Keratinocyte (primary cell): ENCODE measurements around the gene ANXA4. TPM values are rescaled to one million over a fixed set of nuclear protein-coding genes. Genes with fewer than 3 reads are reported as not detected.

Experiments
- DNase-seq: peaks from one replicate; pipeline ENCODE4 v3.0.0-alpha.2; 2011; ENCODE audit warnings: low read depth, missing footprints, low spot score
- FAIRE-seq: peaks from 2 replicates; lab custom pipeline; 2011; peaks lifted over from hg19 to GRCh38; lab: Jason Lieb, UNC
- H2AFZ ChIP-seq: 2 replicates; pipeline ENCODE4 v1.6.0; 2012; ENCODE audit warnings: low read length, control low read depth, inconsistent platforms; ENCODE audit not compliant: control insufficient read depth
- H3K27ac ChIP-seq: 2 replicates; pipeline ENCODE4 v1.5.1; 2011; ENCODE audit warnings: low read length; ENCODE audit not compliant: control insufficient read depth, insufficient read depth
- H3K27me3 ChIP-seq: 3 replicates; pipeline ENCODE4 v1.6.0; 2011; ENCODE audit warnings: low read length; ENCODE audit not compliant: control insufficient read depth, insufficient read depth; ENCODE audit errors: extremely low read depth
- H3K36me3 ChIP-seq, 2 experiments: 2 replicates in 1 of 2; 3 replicates in 1 of 2; pipeline ENCODE4 v1.5.1; 2011; ENCODE audit warnings: low read length in 2 of 2, mild to moderate bottlenecking in 1 of 2; ENCODE audit not compliant: control insufficient read depth in 2 of 2, insufficient read depth in 2 of 2; ENCODE audit errors: extremely low read depth in 1 of 2
- H3K4me1 ChIP-seq: 3 replicates; pipeline ENCODE4 v1.5.1; 2011; ENCODE audit warnings: low read length; ENCODE audit not compliant: control insufficient read depth, insufficient read depth; ENCODE audit errors: extremely low read depth
- H3K4me2 ChIP-seq: 3 replicates; pipeline ENCODE4 v1.6.0; 2011; ENCODE audit warnings: low read depth, low read length; ENCODE audit not compliant: control insufficient read depth, insufficient read depth; ENCODE audit errors: extremely low read depth
- H3K4me3 ChIP-seq, 3 experiments: fragments of 200-600 bp in 1 of 3; sonication (generic) in 1 of 3; 2 replicates in 2 of 3; 3 replicates in 1 of 3; pipeline ENCODE4 v1.5.1; 2011 to 2016; ENCODE audit warnings: low read length in 3 of 3, mild to moderate bottlenecking in 3 of 3, control low read depth in 2 of 3, inconsistent platforms in 1 of 3, low read depth in 1 of 3, mixed read lengths in 1 of 3, mixed run types in 1 of 3, moderate library complexity in 1 of 3; ENCODE audit not compliant: control insufficient read depth in 2 of 3, insufficient read depth in 2 of 3; ENCODE audit errors: extremely low read depth in 1 of 3
- H3K79me2 ChIP-seq: 2 replicates; pipeline ENCODE4 v1.6.0; 2012; ENCODE audit warnings: low read length; ENCODE audit not compliant: control insufficient read depth, insufficient read depth
- H3K9ac ChIP-seq: 3 replicates; pipeline ENCODE4 v1.6.0; 2011; ENCODE audit warnings: low read length; ENCODE audit not compliant: control insufficient read depth, insufficient read depth; ENCODE audit errors: extremely low read depth
- H3K9me1 ChIP-seq: 3 replicates; pipeline ENCODE4 v1.6.0; 2011; ENCODE audit warnings: low read length; ENCODE audit not compliant: control insufficient read depth, insufficient read depth; ENCODE audit errors: extremely low read depth
- H3K9me3 ChIP-seq: 2 replicates; pipeline ENCODE4 v1.5.1; 2012; ENCODE audit warnings: low read depth, low read length; ENCODE audit not compliant: control insufficient read depth
- H4K20me1 ChIP-seq: 3 replicates; pipeline ENCODE4 v1.6.0; 2011; ENCODE audit warnings: low read length; ENCODE audit not compliant: control insufficient read depth, insufficient read depth; ENCODE audit errors: extremely low read depth
- CTCF ChIP-seq, 3 experiments: IDR thresholded peaks in 1 of 3; conservative IDR thresholded peaks in 1 of 3; optimal IDR thresholded peaks in 1 of 3; 2 replicates in 2 of 3; 3 replicates in 1 of 3; pipeline versions ENCODE3 to v1.5.1; 2011; ENCODE audit warnings: low read length in 3 of 3, mild to moderate bottlenecking in 3 of 3, moderate library complexity in 2 of 3, control low read depth in 1 of 3, inconsistent platforms in 1 of 3; ENCODE audit not compliant: insufficient read depth in 2 of 3; ENCODE audit errors: extremely low read depth in 1 of 3
- EZH2 ChIP-seq: IDR thresholded peaks from one replicate; pipeline ENCODE4 v1.6.1; 2012; ENCODE audit warnings: inconsistent platforms, mild to moderate bottlenecking, low read length, moderate library complexity
- dilution Hi-C: fragments of 300-500 bp; cut with MboI; formaldehyde crosslinking; loops from one replicate; pipeline ENCODE4 v1.7.0; 2020; ENCODE audit warnings: low sequenced_read_pairs; ENCODE audit not compliant: extremely low pct_ligation_motif_present
- polyA plus RNA-seq, 5 experiments: library from polyadenylated mRNA; depleted of rRNA in 3 of 5; stranded (reverse) in 3 of 5; stranded (forward) in 1 of 5; unstranded in 1 of 5; fragments of >200 nt; gene quantifications; 1 replicate in 1 of 5; 2 replicates in 3 of 5; 3 replicates in 1 of 5; pipeline versions ENCODE4 v1.2.1 to v1.2.3, GENCODE V29; 2011 to 2012; ENCODE audit warnings: missing spikeins in 2 of 5, low read depth in 1 of 5, low replicate concordance in 1 of 5

The ANXA4 gene
- polyA plus RNA-seq, 1 donor (not counting 4 experiments of a cell fraction or from before 2014, with no cell fraction given), result 209 TPM

- H3K9ac ChIP-seq, result no peak overlapping the region
- dilution Hi-C loops, result no loop called here
- TF ChIP-seq EZH2 (no peak), CTCF (optimal IDR thresholded peaks at IDR 0.05 in 1 of 3, IDR thresholded peaks at IDR 0.05 in 1 of 3, conservative IDR thresholded peaks at IDR 0.05 in 1 of 3; ENCODE audit: extremely low read depth in 1 of 3, insufficient read depth in 2 of 3, low read length in 3 of 3) (no peak)
Observed at GRCh38 chr2:69784228-69784627, 42.3 kb downstream of the ANXA4 start.

GRCh38 chr2:69785358-69785757 is 43.4 kb downstream of the ANXA4 start:
- H3K9me1 ChIP-seq, result no peaks in the 10 kb centered on the region
- no peak overlapping the region for H3K4me2 ChIP-seq
- FAIRE-seq, result no peak
- H3K36me3 ChIP-seq, result peaks cover 17 to 27% of the 10 kb centered on the region in 2 experiments
- no peak overlapping the region for H2AFZ ChIP-seq
- H3K4me1 ChIP-seq, result peaks cover 5% of the 10 kb centered on the region
- no peak overlapping the region for H3K4me3 ChIP-seq
- no peaks in the 10 kb centered on the region for H3K79me2 ChIP-seq
- dilution Hi-C loops, result no loop called here
- H3K27me3 ChIP-seq, result no peaks in the 10 kb centered on the region
- no peak overlapping the region for H3K9ac ChIP-seq
- H4K20me1 ChIP-seq, result no peaks in the 10 kb centered on the region
- DNase-seq, result no peak
- no peaks in the 10 kb centered on the region for H3K9me3 ChIP-seq
- no peak for TF ChIP-seq EZH2
- no peak for TF ChIP-seq CTCF (optimal IDR thresholded peaks at IDR 0.05 in 1 of 3, IDR thresholded peaks at IDR 0.05 in 1 of 3, conservative IDR thresholded peaks at IDR 0.05 in 1 of 3; ENCODE audit: extremely low read depth in 1 of 3, insufficient read depth in 2 of 3, low read length in 3 of 3)
- H3K27ac ChIP-seq, result no peak overlapping the region

More at GRCh38 chr2:69784228-69784627, 42.3 kb downstream of the ANXA4 start:
- Histone ChIP-seq H2AFZ (no peak overlapping the region), H3K36me3 (peaks cover 17 to 21% of the 10 kb centered on the region in 2 experiments), H3K27ac (no peak overlapping the region), H3K4me2 (no peak overlapping the region), H3K9me3 (no peaks in the 10 kb centered on the region), H3K27me3 (no peaks in the 10 kb centered on the region), H3K9me1 (no peaks in the 10 kb centered on the region), H3K4me3 (no peak overlapping the region), H3K4me1 (peaks cover 11% of the 10 kb centered on the region), H3K79me2 (no peaks in the 10 kb centered on the region), H4K20me1 (no peaks in the 10 kb centered on the region)
- DNase-seq (no peak), FAIRE-seq (no peak)
